Measurements from ENCODE around the gene NHLH2.
A peak's percentile ranks its signal among the peaks of the same experiment; 100 is the strongest.

Gene NHLH2

GRCh38 chr1:115839679-115840237, 1.2 kb downstream of the NHLH2 start:
- CTCF ChIA-PET: interaction anchor here (0.8 to 1.1 kb wide), 2 partner anchors 12 to 25 kb away, joined by 3 to 4 read pairs; no protein-coding TSS in a partner anchor
- POLR2A ChIA-PET (ENCODE audit: low non-redundant PET): interaction anchor here (0.6 to 1.1 kb wide), 3 partner anchors 78 to 138 kb away, joined by 3 to 13 read pairs (median 4); no protein-coding TSS in a partner anchor
- H3K27ac ChIP-seq: peak overlapping the region; percentile 89
- no peak for TF ChIP-seq CTCF (conservative IDR thresholded peaks at IDR 0.05; ENCODE audit: low read depth)
- no peak for DNase-seq (ENCODE audit: low spot score)

- CTCF ChIA-PET: interaction anchor here (0.8 kb wide), 1 partner anchor 12 kb away, joined by 4 read pairs; no protein-coding TSS in a partner anchor
- peak; percentile 72 for DNase-seq (ENCODE audit: low spot score)
These were observed 1.8 kb downstream of the NHLH2 start for GRCh38 chr1:115839029-115839678.

GRCh38 chr1:115838431-115839028, 2.4 kb downstream of the NHLH2 start:
- CTCF ChIA-PET: no interaction called here

More at GRCh38 chr1:115839029-115839678, 1.8 kb downstream of the NHLH2 start:
- no peak for TF ChIP-seq CTCF (conservative IDR thresholded peaks at IDR 0.05; ENCODE audit: low read depth)
- POLR2A ChIA-PET (ENCODE audit: low non-redundant PET): interaction anchor here (0.6 to 1.1 kb wide), 3 partner anchors 78 to 138 kb away, joined by 3 to 13 read pairs (median 4); no protein-coding TSS in a partner anchor
- peak overlapping the region; percentile 89 for H3K27ac ChIP-seq

GRCh38 chr1:115837740-115838421, 3.0 kb downstream of the NHLH2 start:
- no peak for TF ChIP-seq CTCF (conservative IDR thresholded peaks at IDR 0.05; ENCODE audit: low read depth)
- ChIA-PET CTCF (interaction anchor here (0.7 kb wide), 1 partner anchor 247 kb away, joined by 3 read pairs; no protein-coding TSS in a partner anchor), POLR2A (ENCODE audit: low non-redundant PET) (no interaction called here)
- no peak for DNase-seq (ENCODE audit: low spot score)
- peak overlapping the region; percentile 89 for H3K27ac ChIP-seq

More at GRCh38 chr1:115838431-115839028, 2.4 kb downstream of the NHLH2 start:
- DNase-seq (ENCODE audit: low spot score): no peak
- peak overlapping the region; percentile 89 for H3K27ac ChIP-seq
- POLR2A ChIA-PET (ENCODE audit: low non-redundant PET): interaction anchor here (1.1 kb wide), 1 partner anchor 139 kb away, joined by 4 read pairs; no protein-coding TSS in a partner anchor
- no peak for TF ChIP-seq CTCF (conservative IDR thresholded peaks at IDR 0.05; ENCODE audit: low read depth)

GRCh38 chr1:115837341-115837739, 3.6 kb downstream of the NHLH2 start:
- DNase-seq (ENCODE audit: low spot score): no peak
- no peak for TF ChIP-seq CTCF (conservative IDR thresholded peaks at IDR 0.05; ENCODE audit: low read depth)
- POLR2A ChIA-PET (ENCODE audit: low non-redundant PET): no interaction called here
- peak overlapping the region; percentile 89 for H3K27ac ChIP-seq
- CTCF ChIA-PET: interaction anchor here (0.7 kb wide), 1 partner anchor 248 kb away, joined by 3 read pairs; no protein-coding TSS in a partner anchor

- H3K27ac ChIP-seq: peak overlapping the region; percentile 17; the same call in 1 of the 2 replicates
- no peak for DNase-seq (ENCODE audit: low spot score)
- CTCF ChIA-PET: interaction anchor here (0.6 kb wide), 1 partner anchor 249 kb away, joined by 3 read pairs; no protein-coding TSS in a partner anchor
- TF ChIP-seq CTCF (conservative IDR thresholded peaks at IDR 0.05; ENCODE audit: low read depth): no peak
- POLR2A ChIA-PET (ENCODE audit: low non-redundant PET): no interaction called here
These were observed 7.1 kb downstream of the NHLH2 start for GRCh38 chr1:115833856-115834255.

All from RWPE1 (cell line).